Adrenal gland (tissue), 12 donors: ENCODE measurements around the gene LRIG2. TPM values are rescaled to one million over a fixed set of nuclear protein-coding genes. Genes with fewer than 3 reads are reported as not detected.

Experiments
- DNase-seq, 7 donors: peaks; one replicate each; pipeline ENCODE4 v3.0.0-alpha.2; 2019 to 2020
- H3K27ac ChIP-seq, 5 donors: fragments of 200-600 bp; sonication (generic) in 4 of 5; 1 replicate in 3 of 5; 2 replicates in 2 of 5; pipeline versions ENCODE4 v1.5.1 to v1.8.0; 2016 to 2020; ENCODE audit warnings: mild to moderate bottlenecking in 1 of 5
- H3K27me3 ChIP-seq: fragments of 200-600 bp; 2 replicates; pipeline ENCODE4 v1.8.0; 2021
- H3K36me3 ChIP-seq, 2 donors: fragments of 200-600 bp; replicated peaks in 1 of 2; 1 replicate in 1 of 2; 2 replicates in 1 of 2; pipeline versions ENCODE4 v1.5.1 to v1.8.0; 2018 to 2022
- H3K4me1 ChIP-seq, 2 donors: fragments of 200-600 bp; replicated peaks in 1 of 2; 1 replicate in 1 of 2; 2 replicates in 1 of 2; pipeline versions ENCODE4 v1.5.1 to v1.8.0; 2018 to 2021
- H3K4me3 ChIP-seq, 4 donors: fragments of 200-600 bp; sonication (generic) in 3 of 4; one replicate each; pipeline ENCODE4 v1.5.1; 2016 to 2018
- H3K9me3 ChIP-seq, 3 donors: fragments of 200-600 bp; sonication (generic) in 1 of 3; replicated peaks in 1 of 3; 1 replicate in 2 of 3; 2 replicates in 1 of 3; pipeline versions ENCODE4 v1.5.1 to v1.8.0; 2016 to 2021
- CTCF ChIP-seq, 6 experiments: fragments of 450-650 bp in 4 of 6; fragments of 200-600 bp in 2 of 6; sonication (generic) in 1 of 6; IDR thresholded peaks; 1 replicate in 5 of 6; 2 replicates in 1 of 6; pipeline versions ENCODE4 v1.5.1 to v1.8.0; 2016 to 2021; ENCODE audit warnings: antibody characterized with exemption in 6 of 6, mild to moderate bottlenecking in 2 of 6, moderate library complexity in 1 of 6
- POLR2A ChIP-seq, 2 donors: fragments of 450-650 bp; IDR thresholded peaks; one replicate each; pipeline ENCODE4 v1.6.1; 2017; ENCODE audit warnings: antibody characterized with exemption in 2 of 2, mild to moderate bottlenecking in 2 of 2, moderate library complexity in 1 of 2
- WGBS, 4 donors: extraction: QIAGEN DNeasy Blood & Tissue Kit in 2 of 4; methylation state at CpG; one replicate each; pipeline versions ENCODE4 v1.1.5 to v1.1.7; 2013 to 2017; 5-methylcytosine and 5-hydroxymethylcytosine counted together
- intact Hi-C, 2 donors: fragments of 100-400 bp; cut with DNase I; formaldehyde crosslinking; loops; one replicate each; pipeline versions ENCODE4 v1.14.1 to v1.15.0; 2022 to 2023
- polyA plus RNA-seq, 3 donors: library from polyadenylated mRNA; stranded (reverse); fragments of 200-250 nt in 2 of 3; fragments of 350-450 nt in 1 of 3; fragmentation: Illumina TruSeq in 1 of 3; extraction: RNeasy Lipid Tissue Mini Kit (QIAGEN cat#74804) in 1 of 3; gene quantifications; one replicate each; pipeline ENCODE4 v1.2.3, GENCODE V29; 2013 to 2014
- total RNA-seq, 9 donors: library from RNA; depleted of rRNA in 4 of 9; stranded (reverse); fragments of >200 nt in 4 of 9; fragments of 120-200 nt in 1 of 9; fragmentation: NEBNext Ultra II Directional in 1 of 9; extraction: Animal tissue kit (Norgen Biotek cat#: 25700) in 1 of 9; gene quantifications; one replicate each; pipeline versions ENCODE4 v1.1.0 to v1.2.4, GENCODE V29; 2013 to 2023
- donor health status: healthy with polysubstance abuse.
- donor health status: Bipolar disorder and iron deficiency.
- donor health status: DM: yes; HTN: yes; CAD: no.
- donor health status: DM: no; HTN: no; CAD: no.
- donor health status: DM: no; HTN: no; CAD: no.
- donor health status: DM: yes; HTN: yes; CAD: no.

LRIG2 gene
- total and polyA plus RNA-seq, 12 donors, result 3.5 to 117 (median 10.6) TPM

- WGBS, 4 donors, result 62 to 89% (median 85%) methylated on average over 1 of the region's 1 CpG
- intact Hi-C loops, result no loop called here
- TF ChIP-seq POLR2A (IDR thresholded peaks at IDR 0.05), result no peak
- TF ChIP-seq CTCF (IDR thresholded peaks at IDR 0.05), result no peak
- no peaks in the 10 kb centered on the region for H3K36me3 ChIP-seq
- H3K9me3 ChIP-seq, result no peaks in the 10 kb centered on the region
- H3K4me1 ChIP-seq, result peaks cover 0 to 1% of the 10 kb centered on the region in 2 donors
- no peak overlapping the region for H3K4me3 ChIP-seq
- H3K27ac ChIP-seq, result no peak overlapping the region
- DNase-seq, result no peak
- no peaks in the 10 kb centered on the region for H3K27me3 ChIP-seq
Observed at GRCh38 chr1:113135460-113135859, 62.5 kb downstream of the LRIG2 start.

DNA sequence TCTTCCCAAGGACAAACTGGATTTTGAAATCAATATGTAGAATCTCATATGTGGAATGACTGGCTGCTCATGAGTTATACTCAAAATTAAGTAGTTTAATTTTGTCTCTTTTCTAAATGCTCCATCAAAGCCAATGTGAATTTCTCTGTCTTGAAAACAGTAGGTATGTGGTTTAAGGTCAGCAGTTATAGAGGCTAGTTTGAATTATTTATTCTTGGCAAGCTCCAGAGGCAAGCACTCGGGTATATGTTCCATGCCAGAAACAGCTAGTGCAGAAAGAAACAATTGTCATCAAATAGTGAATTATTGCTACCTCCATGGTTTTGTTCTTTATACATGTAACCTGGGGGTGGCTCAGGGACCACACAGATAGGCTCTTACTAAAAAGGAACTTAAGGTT, 63.5 kb downstream of the LRIG2 start:
- Histone ChIP-seq H3K4me3 (no peak overlapping the region), H3K27me3 (no peaks in the 10 kb centered on the region), H3K27ac (no peak overlapping the region), H3K4me1 (peaks cover under 1 to 9% of the 10 kb centered on the region in 2 donors), H3K36me3 (no peaks in the 10 kb centered on the region), H3K9me3 (no peaks in the 10 kb centered on the region)
- intact Hi-C loops, result no loop called here
- WGBS, 4 donors, result 38 to 60% (median 59%) methylated on average over 1 of the region's 1 CpG
- no peak for TF ChIP-seq CTCF (IDR thresholded peaks at IDR 0.05)
- no peak for TF ChIP-seq POLR2A (IDR thresholded peaks at IDR 0.05)
- no peak for DNase-seq

DNA sequence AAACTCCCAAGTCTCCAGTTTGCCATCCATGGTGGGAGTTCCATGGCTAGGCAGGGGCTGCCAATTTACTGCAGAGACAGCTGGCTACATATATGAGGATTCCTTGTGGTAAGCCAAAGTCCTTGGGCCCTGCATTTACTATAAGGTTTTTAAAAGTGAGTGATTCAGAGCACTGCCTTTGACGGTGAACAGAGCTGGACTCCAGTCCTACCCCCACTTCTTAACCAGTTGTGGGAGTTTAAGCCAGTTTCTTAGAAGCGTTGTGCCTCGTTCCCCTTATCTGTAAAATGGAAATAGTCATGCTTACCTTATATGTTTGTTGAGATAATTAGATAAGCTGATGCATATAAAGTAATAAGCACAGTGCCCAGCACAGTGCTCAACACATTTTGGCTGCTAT, 64.6 kb downstream of the LRIG2 start:
- intact Hi-C loops, result no loop called here
- no peak overlapping the region for H3K27ac ChIP-seq
- WGBS, 4 donors, result 89 to 93% (median 92%) methylated on average over 3 of the region's 3 CpGs
- H3K27me3 ChIP-seq, result no peaks in the 10 kb centered on the region
- H3K4me3 ChIP-seq, result no peak overlapping the region
- DNase-seq, result no peak
- H3K36me3 ChIP-seq, result no peaks in the 10 kb centered on the region
- no peaks in the 10 kb centered on the region for H3K9me3 ChIP-seq
- peaks cover 6 to 18% of the 10 kb centered on the region in 2 donors for H3K4me1 ChIP-seq
- no peak for TF ChIP-seq POLR2A (IDR thresholded peaks at IDR 0.05)
- TF ChIP-seq CTCF (IDR thresholded peaks at IDR 0.05), result no peak

GRCh38 chr1:113138778-113139177, 65.8 kb downstream of the LRIG2 start:
- no peaks in the 10 kb centered on the region for H3K27me3 ChIP-seq
- H3K36me3 ChIP-seq, result no peaks in the 10 kb centered on the region
- TF ChIP-seq POLR2A (IDR thresholded peaks at IDR 0.05) (no peak), CTCF (IDR thresholded peaks at IDR 0.05) (no peak)
- peaks cover 6 to 25% of the 10 kb centered on the region in 2 donors for H3K4me1 ChIP-seq
- intact Hi-C loops, result no loop called here
- H3K9me3 ChIP-seq, result no peaks in the 10 kb centered on the region
- H3K27ac ChIP-seq, result no peak overlapping the region
- no peak for DNase-seq
- H3K4me3 ChIP-seq, result no peak overlapping the region
